AG09309 (cell line): ENCODE results near the gene TRABD2B.

ENCODE experiments used
- DNase-seq: peaks from one replicate; pipeline ENCODE4 v3.0.0-alpha.2; 2010; ENCODE audit warnings: low read depth
- H3K4me3 ChIP-seq: 2 replicates; pipeline ENCODE4 v1.5.1; 2011; ENCODE audit warnings: mild to moderate bottlenecking, low read depth, low read length, moderate library complexity; ENCODE audit not compliant: control insufficient read depth
- TF ChIP-seq, protein P1 (sequence below): IDR thresholded peaks from 2 replicates; pipeline ENCODE4 v1.5.1; 2011; ENCODE audit warnings: mild to moderate bottlenecking, low read depth, low read length, inconsistent platforms; ENCODE audit not compliant: insufficient read depth, control insufficient read depth; ENCODE audit errors: missing control alignments

The TRABD2B gene

DNA sequence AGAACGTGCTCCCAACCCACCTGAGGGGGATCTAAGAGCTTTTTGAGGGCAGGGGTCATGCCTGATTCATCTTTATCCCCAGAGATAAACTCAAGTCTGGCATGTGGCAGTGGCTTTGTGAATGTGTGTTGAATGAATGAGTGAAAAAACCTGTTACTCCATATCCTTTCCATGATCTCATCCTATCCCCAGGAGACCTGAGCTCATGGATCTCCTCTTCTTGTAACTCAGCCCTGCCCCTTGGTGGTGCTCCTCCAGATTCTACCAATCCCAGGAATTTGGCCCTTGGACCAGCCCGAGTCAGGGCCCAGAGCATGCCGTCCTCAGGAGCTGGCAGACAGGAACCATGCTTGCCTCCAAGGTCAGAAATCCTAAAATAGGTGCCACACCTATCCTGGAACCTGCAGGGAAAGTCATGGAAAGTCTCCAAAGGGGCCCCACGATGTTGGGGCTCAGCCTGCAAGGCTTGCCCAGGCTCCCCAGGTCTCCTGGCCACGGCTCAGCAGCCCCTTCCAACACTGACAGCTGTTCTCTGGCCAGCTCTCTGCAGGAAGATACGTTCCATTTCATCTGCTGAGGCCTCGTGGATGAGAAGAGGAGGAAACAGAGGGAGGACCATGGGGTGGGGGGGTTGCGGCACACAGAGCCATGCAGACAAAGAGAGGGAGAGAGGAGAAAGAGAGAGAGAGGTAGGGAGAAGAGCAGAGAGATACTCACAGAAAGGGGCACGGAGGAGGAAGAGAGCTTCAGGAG, 214.6 kb downstream of the TRABD2B start:
- no peak for DNase-seq

DNA sequence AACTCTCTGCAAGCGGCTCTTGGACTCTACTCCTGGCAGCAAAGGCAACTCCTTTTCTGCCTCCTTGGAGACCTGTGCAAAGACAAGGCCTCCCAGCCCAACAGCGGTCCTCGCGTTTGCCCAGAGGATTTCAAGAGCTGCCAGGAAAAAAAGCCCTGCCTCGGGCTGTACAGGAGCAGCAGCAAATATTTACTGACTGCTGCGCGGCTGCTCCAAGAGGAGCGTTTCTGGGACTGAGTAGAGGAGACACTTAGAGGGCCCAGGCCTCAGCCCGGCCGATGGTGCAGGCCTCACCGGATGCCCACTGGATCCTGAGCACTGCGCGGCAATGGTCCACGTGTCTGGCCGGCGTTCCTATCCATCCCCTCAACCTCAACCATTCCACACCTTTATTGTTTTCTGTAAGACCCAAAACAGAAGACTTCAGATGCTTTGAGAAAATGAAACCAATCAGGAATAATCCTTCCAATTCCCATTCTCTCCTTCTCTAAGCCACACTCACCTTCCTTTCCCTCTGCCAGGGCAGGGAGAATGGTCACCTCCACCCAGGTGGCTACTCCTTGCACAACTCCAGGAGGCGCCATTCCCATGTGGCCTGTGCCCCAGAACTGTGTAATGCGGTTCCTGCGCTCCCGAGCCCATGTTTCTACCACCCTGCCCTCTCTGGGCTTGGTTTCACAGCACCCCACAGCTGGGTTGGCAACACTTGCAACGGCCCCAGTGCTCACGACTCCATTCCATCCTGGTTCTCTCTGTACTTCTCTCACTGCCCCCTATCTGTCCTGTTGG, 215.8 kb downstream of the TRABD2B start:
- DNase-seq, result no peak
- no peak overlapping the region for H3K4me3 ChIP-seq
- TF ChIP-seq, protein P1, sequence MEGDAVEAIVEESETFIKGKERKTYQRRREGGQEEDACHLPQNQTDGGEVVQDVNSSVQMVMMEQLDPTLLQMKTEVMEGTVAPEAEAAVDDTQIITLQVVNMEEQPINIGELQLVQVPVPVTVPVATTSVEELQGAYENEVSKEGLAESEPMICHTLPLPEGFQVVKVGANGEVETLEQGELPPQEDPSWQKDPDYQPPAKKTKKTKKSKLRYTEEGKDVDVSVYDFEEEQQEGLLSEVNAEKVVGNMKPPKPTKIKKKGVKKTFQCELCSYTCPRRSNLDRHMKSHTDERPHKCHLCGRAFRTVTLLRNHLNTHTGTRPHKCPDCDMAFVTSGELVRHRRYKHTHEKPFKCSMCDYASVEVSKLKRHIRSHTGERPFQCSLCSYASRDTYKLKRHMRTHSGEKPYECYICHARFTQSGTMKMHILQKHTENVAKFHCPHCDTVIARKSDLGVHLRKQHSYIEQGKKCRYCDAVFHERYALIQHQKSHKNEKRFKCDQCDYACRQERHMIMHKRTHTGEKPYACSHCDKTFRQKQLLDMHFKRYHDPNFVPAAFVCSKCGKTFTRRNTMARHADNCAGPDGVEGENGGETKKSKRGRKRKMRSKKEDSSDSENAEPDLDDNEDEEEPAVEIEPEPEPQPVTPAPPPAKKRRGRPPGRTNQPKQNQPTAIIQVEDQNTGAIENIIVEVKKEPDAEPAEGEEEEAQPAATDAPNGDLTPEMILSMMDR, result no peak

More for the DNA sequence above, 214.6 kb downstream of the TRABD2B start:
- no peak overlapping the region for H3K4me3 ChIP-seq
- TF ChIP-seq, protein P1, result no peak

DNA sequence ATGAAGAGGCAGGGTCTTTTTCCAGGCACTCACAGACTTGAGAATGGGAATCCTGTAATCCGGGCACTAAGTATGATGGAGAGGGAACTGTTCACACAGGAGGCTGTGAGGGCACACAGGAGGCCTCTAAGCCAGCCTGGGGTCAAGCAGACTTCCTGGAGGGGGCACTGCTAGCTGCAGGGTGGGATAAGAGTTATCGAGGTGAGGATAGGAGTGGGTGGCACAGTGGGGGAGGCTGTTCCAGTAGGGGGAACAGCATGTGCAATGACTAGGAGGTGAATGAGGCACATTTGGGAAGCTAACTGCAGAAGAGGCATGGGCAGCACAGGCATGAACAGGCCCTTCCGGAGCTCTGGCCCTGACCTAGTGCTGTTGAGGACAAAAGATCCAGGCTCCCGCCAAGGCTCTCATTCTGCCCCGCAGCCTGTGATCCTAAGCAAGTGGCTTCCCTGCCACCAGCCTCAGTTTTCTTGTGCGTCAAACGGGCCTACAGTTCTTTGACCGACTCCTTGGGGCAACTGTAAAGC, 216.7 kb downstream of the TRABD2B start:
- no peak for DNase-seq
- TF ChIP-seq, protein P1, result no peak

DNA sequence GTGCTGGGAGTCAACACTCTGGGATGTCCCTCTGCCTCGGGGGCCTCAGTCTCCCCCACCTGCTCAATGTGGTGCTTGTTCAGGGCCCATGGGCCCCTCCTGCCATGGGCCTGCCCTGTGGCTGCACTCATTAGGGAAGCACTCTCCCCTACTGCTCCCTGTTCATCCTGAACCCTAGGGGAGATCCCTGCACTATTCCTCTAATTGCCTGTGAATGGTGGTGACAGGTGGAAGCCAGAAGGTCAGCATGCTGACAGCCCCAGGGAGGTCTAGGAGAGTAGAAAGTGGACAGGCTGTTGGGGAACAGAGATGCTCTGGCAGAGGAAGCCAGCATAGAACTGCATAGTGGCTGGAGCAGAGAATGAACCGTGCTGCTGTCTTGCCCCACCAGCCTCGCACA, 217.6 kb downstream of the TRABD2B start:
- DNase-seq, result no peak
- TF ChIP-seq, protein P1, result no peak
- H3K4me3 ChIP-seq, result no peak overlapping the region

More for the DNA sequence above, 216.7 kb downstream of the TRABD2B start:
- H3K4me3 ChIP-seq, result no peak overlapping the region

DNA sequence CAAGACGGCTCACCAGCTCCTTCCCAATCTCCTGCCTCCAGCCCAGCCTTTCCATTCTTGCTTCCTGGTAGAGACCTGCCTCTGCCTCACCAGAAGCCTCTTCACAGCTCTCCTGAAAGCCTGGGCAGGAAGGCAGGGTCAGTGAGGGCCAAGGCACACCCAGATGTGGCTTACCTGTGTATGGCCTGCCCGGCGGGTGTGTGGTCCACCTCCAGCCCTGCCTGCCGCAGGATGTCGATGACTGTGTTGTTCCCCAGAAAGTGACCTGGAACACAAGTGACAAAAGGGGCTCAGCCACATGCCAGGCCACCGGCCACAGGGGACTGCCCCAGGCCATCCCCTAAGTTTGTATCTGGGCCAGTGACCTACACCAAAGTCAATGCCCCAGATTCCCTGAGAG, 218.9 kb downstream of the TRABD2B start:
- TF ChIP-seq, protein P1, result no peak
- no peak overlapping the region for H3K4me3 ChIP-seq
- no peak for DNase-seq

DNA sequence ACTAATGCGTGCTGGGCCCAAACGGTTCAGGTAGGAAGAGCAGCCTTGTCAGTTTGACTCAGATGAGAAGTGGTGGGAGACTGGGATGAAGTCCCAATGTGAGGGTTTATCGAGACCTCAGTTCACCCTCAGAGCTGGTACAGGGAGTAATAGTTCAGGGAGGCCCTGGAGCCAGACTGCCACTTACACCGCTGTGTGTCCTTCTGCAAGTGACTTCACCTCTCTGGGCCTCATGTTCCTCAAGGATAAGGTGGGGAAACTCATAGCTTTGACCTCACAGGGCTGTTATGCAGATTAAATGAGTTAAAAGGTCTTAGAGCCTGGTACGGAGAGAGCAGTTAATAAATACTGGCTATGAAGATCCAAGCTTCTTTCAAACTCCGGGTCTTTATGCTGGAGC, 219.9 kb downstream of the TRABD2B start:
- H3K4me3 ChIP-seq, result no peak overlapping the region
- TF ChIP-seq, protein P1, result no peak
- DNase-seq, result no peak
